Measurements from ENCODE around the gene PPP1R8. TPM values are rescaled to one million over a fixed set of nuclear protein-coding genes. Genes with fewer than 3 reads are reported as not detected.
A peak's percentile ranks its signal among the peaks of the same experiment; 100 is the strongest.

Gene PPP1R8
- total and polyA plus RNA-seq, 9 of the 15 experiments (the other 6 are each of a cell fraction or from before 2014, with no cell fraction given) = 16.2 to 107 (median 75.3) TPM

DNA sequence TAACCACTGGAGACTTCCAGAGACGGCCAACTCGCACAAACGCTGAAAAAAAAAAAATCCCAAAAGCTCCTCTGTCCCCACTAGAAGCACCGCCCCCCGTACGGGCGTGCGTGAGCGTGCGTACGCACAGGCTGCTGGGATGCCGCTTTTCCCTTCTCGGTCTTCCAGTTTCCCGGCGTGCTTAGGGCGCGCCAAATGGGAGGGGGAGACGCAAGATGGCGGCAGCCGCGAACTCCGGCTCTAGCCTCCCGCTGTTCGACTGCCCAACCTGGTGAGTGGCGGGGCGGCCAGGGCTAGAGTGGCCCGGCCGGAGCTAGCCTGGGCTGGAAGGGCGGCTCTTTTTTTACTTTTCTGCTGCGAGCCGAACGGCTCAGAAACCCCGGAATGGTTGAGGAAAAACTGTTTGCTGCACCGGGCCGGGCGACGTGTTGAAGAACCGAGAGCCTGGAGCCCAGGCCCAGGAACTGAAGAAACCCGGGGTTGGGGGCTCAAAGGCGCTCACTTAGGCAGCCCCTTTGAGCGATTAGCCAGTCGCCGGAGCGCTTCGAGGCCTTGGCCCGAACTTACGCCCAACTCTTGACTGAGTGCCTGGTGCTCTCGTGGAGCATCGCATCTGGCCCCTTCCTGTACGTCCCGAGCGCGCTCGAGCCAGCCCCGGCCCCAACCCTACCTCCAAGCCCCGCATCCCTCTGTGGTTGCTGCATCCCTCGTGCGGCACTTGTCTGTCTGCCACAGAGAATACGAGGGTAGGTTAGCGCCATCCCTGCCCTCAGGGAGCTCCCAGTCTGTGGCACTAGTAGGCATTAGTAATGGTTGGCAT, at the start of gene PPP1R8 (continued):
- TF ChIP-seq FOXA3 (CRISPR knock-in tag; conservative IDR thresholded peaks at IDR 0.05 in 1 of 2, IDR thresholded peaks at IDR 0.05 in 1 of 2) = peak in 1 of 2 experiments; percentile 69; a peak in 1 of 4 replicates
- TF ChIP-seq CBX8 (IDR thresholded peaks at IDR 0.05; ENCODE audit: borderline replicate concordance, extremely low read depth, low read depth, low read length, poor library complexity, severe bottlenecking) = no peak
- TF ChIP-seq RBBP5 (IDR thresholded peaks at IDR 0.05; ENCODE audit: borderline replicate concordance, insufficient read depth, low read length, poor library complexity, severe bottlenecking) = peak; percentile 97
- TF ChIP-seq, protein P1, sequence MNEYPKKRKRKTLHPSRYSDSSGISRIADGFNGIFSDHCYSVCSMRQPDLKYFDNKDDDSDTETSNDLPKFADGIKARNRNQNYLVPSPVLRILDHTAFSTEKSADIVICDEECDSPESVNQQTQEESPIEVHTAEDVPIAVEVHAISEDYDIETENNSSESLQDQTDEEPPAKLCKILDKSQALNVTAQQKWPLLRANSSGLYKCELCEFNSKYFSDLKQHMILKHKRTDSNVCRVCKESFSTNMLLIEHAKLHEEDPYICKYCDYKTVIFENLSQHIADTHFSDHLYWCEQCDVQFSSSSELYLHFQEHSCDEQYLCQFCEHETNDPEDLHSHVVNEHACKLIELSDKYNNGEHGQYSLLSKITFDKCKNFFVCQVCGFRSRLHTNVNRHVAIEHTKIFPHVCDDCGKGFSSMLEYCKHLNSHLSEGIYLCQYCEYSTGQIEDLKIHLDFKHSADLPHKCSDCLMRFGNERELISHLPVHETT (CRISPR knock-in tag; conservative IDR thresholded peaks at IDR 0.05 in 1 of 2, IDR thresholded peaks at IDR 0.05 in 1 of 2) = peak in 1 of 2 experiments; percentile 81; a peak in 2 of 4 replicates
- no peak for TF ChIP-seq ZC3H8 (IDR thresholded peaks at IDR 0.05)
- TF ChIP-seq ZNF175 (CRISPR knock-in tag; IDR thresholded peaks at IDR 0.05; ENCODE audit: low read depth) = no peak; the same call in 1 of the 2 replicates
- TF ChIP-seq RB1 (IDR thresholded peaks at IDR 0.05; ENCODE audit: low read depth) = peak; percentile 89
- TF ChIP-seq JUND (IDR thresholded peaks at IDR 0.05; ENCODE audit: borderline replicate concordance, low read depth, low read length) = peak; percentile 50; the same call in 1 of the 2 replicates
- TF ChIP-seq JUND (tag; IDR thresholded peaks at IDR 0.05; ENCODE audit: borderline replicate concordance, low read depth, low read length) = no peak; the same call in 2 of the 3 replicates
- TF ChIP-seq TAF9B (IDR thresholded peaks at IDR 0.05; ENCODE audit: partially characterized antibody) = peak; percentile 99
- TF ChIP-seq PTTG1 (tag; IDR thresholded peaks at IDR 0.05; ENCODE audit: low read depth) = no peak
- TF ChIP-seq, protein P2, sequence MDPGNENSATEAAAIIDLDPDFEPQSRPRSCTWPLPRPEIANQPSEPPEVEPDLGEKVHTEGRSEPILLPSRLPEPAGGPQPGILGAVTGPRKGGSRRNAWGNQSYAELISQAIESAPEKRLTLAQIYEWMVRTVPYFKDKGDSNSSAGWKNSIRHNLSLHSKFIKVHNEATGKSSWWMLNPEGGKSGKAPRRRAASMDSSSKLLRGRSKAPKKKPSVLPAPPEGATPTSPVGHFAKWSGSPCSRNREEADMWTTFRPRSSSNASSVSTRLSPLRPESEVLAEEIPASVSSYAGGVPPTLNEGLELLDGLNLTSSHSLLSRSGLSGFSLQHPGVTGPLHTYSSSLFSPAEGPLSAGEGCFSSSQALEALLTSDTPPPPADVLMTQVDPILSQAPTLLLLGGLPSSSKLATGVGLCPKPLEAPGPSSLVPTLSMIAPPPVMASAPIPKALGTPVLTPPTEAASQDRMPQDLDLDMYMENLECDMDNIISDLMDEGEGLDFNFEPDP (CRISPR knock-in tag; IDR thresholded peaks at IDR 0.05) = no peak
- TF ChIP-seq MTA1 (IDR thresholded peaks at IDR 0.05; ENCODE audit: borderline replicate concordance) = no peak
- no peak for TF ChIP-seq NCOA2 (IDR thresholded peaks at IDR 0.05; ENCODE audit: partially characterized antibody in 2 of 2)
- TF ChIP-seq ARID1B (IDR thresholded peaks at IDR 0.05) = no peak
- peak in 1 of 2 experiments; percentile 22; a peak in 1 of 4 replicates for TF ChIP-seq RCOR1 (IDR thresholded peaks at IDR 0.05; ENCODE audit: borderline replicate concordance in 1 of 2, low read depth in 2 of 2, low read length in 2 of 2)
- no peak for TF ChIP-seq BRF1 (IDR thresholded peaks at IDR 0.05; ENCODE audit: borderline replicate concordance, extremely low read depth, insufficient read length)
- no peak for TF ChIP-seq ZC3H4 (CRISPR knock-in tag; IDR thresholded peaks at IDR 0.05; ENCODE audit: borderline replicate concordance)
- no peak; the same call in 1 of the 2 replicates for TF ChIP-seq SREBF2 (CRISPR knock-in tag; IDR thresholded peaks at IDR 0.05)
- peak in 1 of 2 experiments; percentile 67; a peak in 1 of 4 replicates for TF ChIP-seq ARNT (IDR thresholded peaks at IDR 0.05)
- no peak for TF ChIP-seq ZNF217 (CRISPR knock-in tag; IDR thresholded peaks at IDR 0.05)
- TF ChIP-seq, protein P3, sequence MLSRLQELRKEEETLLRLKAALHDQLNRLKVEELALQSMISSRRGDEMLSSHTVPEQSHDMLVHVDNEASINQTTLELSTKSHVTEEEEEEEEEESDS (CRISPR knock-in tag; IDR thresholded peaks at IDR 0.05) = no peak
- peak; percentile 34; the same call in 1 of the 2 replicates for TF ChIP-seq NR3C1 (CRISPR knock-in tag; IDR thresholded peaks at IDR 0.05)
- TF ChIP-seq SIRT6 (IDR thresholded peaks at IDR 0.05; ENCODE audit: low read depth, low read length) = no peak

Data from K562 (cell line).